Left forelimb (tissue), 1 donor: ENCODE measurements around the gene HOTAIR.

Experiments used
- DNase-seq: peaks from one replicate; pipeline ENCODE4 v3.0.0-alpha.2; 2018; ENCODE audit warnings: low spot score

The HOTAIR gene

DNA sequence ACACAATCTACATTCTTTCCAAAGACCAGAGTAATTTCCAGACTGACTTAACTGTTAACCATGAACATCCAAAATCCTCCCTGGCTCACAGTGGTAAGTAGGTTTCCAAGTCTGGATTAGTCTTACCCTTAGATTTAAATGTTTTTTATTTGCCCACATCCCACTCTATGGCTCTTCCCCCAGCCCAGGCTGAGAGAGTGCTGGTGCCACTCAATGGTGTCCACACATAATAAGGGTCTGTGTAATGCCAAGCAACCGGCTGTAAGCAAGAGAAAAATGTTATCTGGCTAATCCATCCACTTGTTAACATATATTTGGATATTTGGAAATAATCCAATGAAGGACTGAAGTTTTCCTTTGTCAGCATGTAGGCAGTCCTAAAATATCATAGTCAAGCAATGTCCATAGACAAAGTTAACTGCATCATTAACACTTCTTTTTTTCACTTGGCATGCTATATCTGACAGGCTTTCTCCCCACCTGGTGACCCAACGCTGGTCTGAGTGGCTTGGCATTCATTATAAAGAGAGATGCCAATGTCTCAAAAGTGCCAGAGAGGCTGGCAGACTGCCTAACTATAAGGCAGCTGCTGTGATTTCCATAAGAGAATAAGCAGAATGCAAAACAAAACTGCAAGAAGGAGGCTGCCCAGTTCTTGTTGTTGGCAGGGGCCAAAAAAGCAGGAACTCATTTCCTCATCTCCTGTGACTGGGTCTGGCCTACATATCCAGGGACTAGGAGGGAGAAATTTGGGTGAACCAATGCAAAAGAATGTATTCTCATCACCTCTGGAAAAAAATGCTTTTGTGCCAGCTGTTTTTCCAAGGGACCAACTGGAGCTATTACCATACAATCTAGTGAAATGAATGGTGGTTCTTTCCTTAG lies 50.0 kb downstream of the HOTAIR start:
- DNase-seq = no peak

DNA sequence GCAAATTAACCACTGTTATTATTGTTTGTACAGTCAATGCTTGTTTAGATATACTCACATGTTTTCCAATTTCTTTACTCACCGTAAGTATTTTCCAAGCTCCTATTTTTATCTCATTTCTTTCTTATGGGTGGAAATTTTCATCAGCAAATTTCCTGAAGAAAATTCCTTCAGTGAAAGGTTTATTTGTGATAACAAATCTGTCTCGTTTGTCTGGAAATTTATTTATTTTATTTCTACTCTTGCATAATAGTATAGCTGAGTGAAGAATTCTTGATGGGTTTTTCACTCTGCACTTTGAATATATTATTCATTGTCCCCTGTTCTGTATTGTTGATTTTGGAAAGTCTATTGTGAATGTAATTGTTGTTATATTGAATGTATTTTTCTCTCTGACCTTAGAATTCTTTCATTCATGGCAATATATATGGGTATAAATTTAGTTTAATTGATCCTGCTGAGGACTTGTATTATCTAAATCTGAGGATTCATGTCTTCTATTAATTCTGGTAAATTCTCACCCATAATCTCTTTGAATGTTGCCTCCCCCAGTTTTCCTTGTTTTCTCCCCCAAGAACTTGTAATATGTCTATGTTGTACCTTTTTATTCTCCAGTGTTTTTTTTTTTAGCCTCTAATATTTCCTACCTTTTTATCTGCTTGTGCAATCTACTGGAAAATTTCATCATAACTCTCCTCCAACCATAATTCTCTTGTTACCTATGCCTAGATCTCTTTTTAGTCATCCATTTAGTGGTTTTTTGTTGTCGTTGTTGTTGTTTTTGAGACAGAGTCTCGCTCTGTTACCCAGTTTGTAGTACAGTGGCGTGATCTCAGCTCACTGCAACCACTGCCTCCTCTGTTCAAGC lies 57.7 kb downstream of the HOTAIR start:
- DNase-seq = no peak
